ENCODE results near the gene PRSS58. TPM values are rescaled to one million over a fixed set of nuclear protein-coding genes. Genes with fewer than 3 reads are reported as not detected.

PRSS58 gene
- not detected in 2 replicates for total RNA-seq (2014; rRNA removed; shearing (Covaris generic))

- Histone ChIP-seq H3K36me3 (replicated peaks; ENCODE audit: control insufficient read depth, insufficient read depth, low read length) (no peaks in the 10 kb centered on the region), H3K27me3 (ENCODE audit: control insufficient read depth, insufficient read depth, low read length) (no peaks in the 10 kb centered on the region), H3K4me3 (ENCODE audit: insufficient read depth, low read depth, low read length) (no peak within 1 kb of the TSS)
- DNase-seq = no peak
Observed at GRCh38 chr7:142257958-142258357, at the start of gene PRSS58. TSS of gene PRSS58 (minus strand) at chr7:142258058. CDS start at chr7:142257707, 351 bp downstream.

- H3K4me3 ChIP-seq (ENCODE audit: insufficient read depth, low read depth, low read length) = no peak overlapping the region
- H3K36me3 ChIP-seq (replicated peaks; ENCODE audit: control insufficient read depth, insufficient read depth, low read length) = no peaks in the 10 kb centered on the region
- DNase-seq = no peak
- no peaks in the 10 kb centered on the region; the same call in 1 of the 2 replicates for H3K27me3 ChIP-seq (ENCODE audit: control insufficient read depth, insufficient read depth, low read length)
Observed at GRCh38 chr7:142307246-142307900, 49.5 kb upstream of the PRSS58 start.

- peak; percentile 66 for DNase-seq
- no peak overlapping the region for H3K4me3 ChIP-seq (ENCODE audit: insufficient read depth, low read depth, low read length)
- H3K36me3 ChIP-seq (replicated peaks; ENCODE audit: control insufficient read depth, insufficient read depth, low read length) = no peaks in the 10 kb centered on the region
- peaks cover 2% of the 10 kb centered on the region; the same call in 1 of the 2 replicates for H3K27me3 ChIP-seq (ENCODE audit: control insufficient read depth, insufficient read depth, low read length)
Observed at GRCh38 chr7:142303650-142304049, 45.8 kb upstream of the PRSS58 start.

GRCh38 chr7:142301923-142302550 is 44.2 kb upstream of the PRSS58 start:
- no peak overlapping the region for H3K4me3 ChIP-seq (ENCODE audit: insufficient read depth, low read depth, low read length)
- DNase-seq = peak; percentile 40
- peaks cover 2% of the 10 kb centered on the region; the same call in 1 of the 2 replicates for H3K27me3 ChIP-seq (ENCODE audit: control insufficient read depth, insufficient read depth, low read length)
- H3K36me3 ChIP-seq (replicated peaks; ENCODE audit: control insufficient read depth, insufficient read depth, low read length) = no peaks in the 10 kb centered on the region

GRCh38 chr7:142301299-142301698 is 43.4 kb upstream of the PRSS58 start:
- no peak for DNase-seq
- peaks cover 2% of the 10 kb centered on the region; the same call in 1 of the 2 replicates for H3K27me3 ChIP-seq (ENCODE audit: control insufficient read depth, insufficient read depth, low read length)
- no peaks in the 10 kb centered on the region for H3K36me3 ChIP-seq (replicated peaks; ENCODE audit: control insufficient read depth, insufficient read depth, low read length)
- H3K4me3 ChIP-seq (ENCODE audit: insufficient read depth, low read depth, low read length) = no peak overlapping the region

- H3K27me3 ChIP-seq (ENCODE audit: control insufficient read depth, insufficient read depth, low read length) = peaks cover 2% of the 10 kb centered on the region; the same call in 1 of the 2 replicates
- DNase-seq = peak; percentile 72
- H3K4me3 ChIP-seq (ENCODE audit: insufficient read depth, low read depth, low read length) = no peak overlapping the region
- no peaks in the 10 kb centered on the region for H3K36me3 ChIP-seq (replicated peaks; ENCODE audit: control insufficient read depth, insufficient read depth, low read length)
Observed at GRCh38 chr7:142300689-142301088, 42.8 kb upstream of the PRSS58 start.

GRCh38 chr7:142299237-142299781 is 41.5 kb upstream of the PRSS58 start:
- H3K4me3 ChIP-seq (ENCODE audit: insufficient read depth, low read depth, low read length) = no peak overlapping the region
- H3K27me3 ChIP-seq (ENCODE audit: control insufficient read depth, insufficient read depth, low read length) = peaks cover 2% of the 10 kb centered on the region; the same call in 1 of the 2 replicates
- H3K36me3 ChIP-seq (replicated peaks; ENCODE audit: control insufficient read depth, insufficient read depth, low read length) = no peaks in the 10 kb centered on the region
- no peak for DNase-seq

GRCh38 chr7:142298627-142299026 is 40.8 kb upstream of the PRSS58 start:
- no peaks in the 10 kb centered on the region for H3K36me3 ChIP-seq (replicated peaks; ENCODE audit: control insufficient read depth, insufficient read depth, low read length)
- no peak for DNase-seq
- H3K4me3 ChIP-seq (ENCODE audit: insufficient read depth, low read depth, low read length) = no peak overlapping the region
- H3K27me3 ChIP-seq (ENCODE audit: control insufficient read depth, insufficient read depth, low read length) = peaks cover 2% of the 10 kb centered on the region; the same call in 1 of the 2 replicates

GRCh38 chr7:142298009-142298408 is 40.2 kb upstream of the PRSS58 start:
- Histone ChIP-seq H3K4me3 (ENCODE audit: insufficient read depth, low read depth, low read length) (no peak overlapping the region), H3K36me3 (replicated peaks; ENCODE audit: control insufficient read depth, insufficient read depth, low read length) (no peaks in the 10 kb centered on the region), H3K27me3 (ENCODE audit: control insufficient read depth, insufficient read depth, low read length) (peaks cover 2% of the 10 kb centered on the region; the same call in 1 of the 2 replicates)
- peak; percentile 64 for DNase-seq

GRCh38 chr7:142280263-142280662 is 22.4 kb upstream of the PRSS58 start:
- Histone ChIP-seq H3K36me3 (replicated peaks; ENCODE audit: control insufficient read depth, insufficient read depth, low read length) (no peaks in the 10 kb centered on the region), H3K4me3 (ENCODE audit: insufficient read depth, low read depth, low read length) (no peak overlapping the region), H3K27me3 (ENCODE audit: control insufficient read depth, insufficient read depth, low read length) (no peaks in the 10 kb centered on the region)
- DNase-seq = no peak

- DNase-seq = no peak
- H3K4me3 ChIP-seq (ENCODE audit: insufficient read depth, low read depth, low read length) = no peak overlapping the region
- H3K27me3 ChIP-seq (ENCODE audit: control insufficient read depth, insufficient read depth, low read length) = no peaks in the 10 kb centered on the region
- H3K36me3 ChIP-seq (replicated peaks; ENCODE audit: control insufficient read depth, insufficient read depth, low read length) = no peaks in the 10 kb centered on the region
Observed at GRCh38 chr7:142279601-142280000, 21.7 kb upstream of the PRSS58 start.

- no peak overlapping the region for H3K4me3 ChIP-seq (ENCODE audit: insufficient read depth, low read depth, low read length)
Observed at GRCh38 chr7:142275028-142275427, 17.2 kb upstream of the PRSS58 start.

GRCh38 chr7:142272841-142273240 is 15.0 kb upstream of the PRSS58 start:
- no peak for DNase-seq
- Histone ChIP-seq H3K4me3 (ENCODE audit: insufficient read depth, low read depth, low read length) (no peak overlapping the region), H3K27me3 (ENCODE audit: control insufficient read depth, insufficient read depth, low read length) (no peaks in the 10 kb centered on the region), H3K36me3 (replicated peaks; ENCODE audit: control insufficient read depth, insufficient read depth, low read length) (no peaks in the 10 kb centered on the region)

More at GRCh38 chr7:142275028-142275427, 17.2 kb upstream of the PRSS58 start:
- H3K27me3 ChIP-seq (ENCODE audit: control insufficient read depth, insufficient read depth, low read length) = no peaks in the 10 kb centered on the region
- no peak for DNase-seq
- H3K36me3 ChIP-seq (replicated peaks; ENCODE audit: control insufficient read depth, insufficient read depth, low read length) = no peaks in the 10 kb centered on the region

- H3K36me3 ChIP-seq (replicated peaks; ENCODE audit: control insufficient read depth, insufficient read depth, low read length) = no peaks in the 10 kb centered on the region
Observed at GRCh38 chr7:142263598-142264380, 5.9 kb upstream of the PRSS58 start.

More at GRCh38 chr7:142263598-142264380, 5.9 kb upstream of the PRSS58 start:
- Histone ChIP-seq H3K27me3 (ENCODE audit: control insufficient read depth, insufficient read depth, low read length) (no peaks in the 10 kb centered on the region), H3K4me3 (ENCODE audit: insufficient read depth, low read depth, low read length) (no peak overlapping the region)
- DNase-seq = no peak

Data from H7 (cell line).